ENCODE measurements around the gene BBX.

The BBX gene

GRCh38 chr3:107679921-107680320, 157.2 kb downstream of the BBX start:
- no peak overlapping the region for H3K4me3 ChIP-seq
- H3K36me3 ChIP-seq = no peaks in the 10 kb centered on the region
- H3K27me3 ChIP-seq = no peaks in the 10 kb centered on the region
- intact Hi-C loops (cut with DNase I; ENCODE audit: low total_unique reads) = no loop called here
- DNase-seq = no peak
- TF ChIP-seq CTCF (IDR thresholded peaks at IDR 0.05) = no peak
- H3K4me1 ChIP-seq = peaks cover 0 to 72% (median 28%) of the 10 kb centered on the region in 4 donors
- H3K27ac ChIP-seq = peak overlapping the region; percentile 42 to 55
- no peaks in the 10 kb centered on the region for H3K9me3 ChIP-seq

- H3K27ac ChIP-seq = peak overlapping the region in 1 of 2 donors; percentile 55
- intact Hi-C loops (cut with DNase I; ENCODE audit: low total_unique reads) = no loop called here
- peaks cover 0 to 66% (median 28%) of the 10 kb centered on the region in 4 donors for H3K4me1 ChIP-seq
- no peaks in the 10 kb centered on the region for H3K36me3 ChIP-seq
- TF ChIP-seq CTCF (IDR thresholded peaks at IDR 0.05) = no peak
- H3K27me3 ChIP-seq = no peaks in the 10 kb centered on the region
- no peak overlapping the region for H3K4me3 ChIP-seq
- no peaks in the 10 kb centered on the region for H3K9me3 ChIP-seq
- DNase-seq = no peak
Measured at GRCh38 chr3:107680698-107681097, 157.9 kb downstream of the BBX start.

GRCh38 chr3:107681396-107681795, 158.6 kb downstream of the BBX start:
- H3K27ac ChIP-seq = no peak overlapping the region
- intact Hi-C loops (cut with DNase I; ENCODE audit: low total_unique reads) = no loop called here

GRCh38 chr3:107682580-107682979, 159.8 kb downstream of the BBX start:
- H3K4me1 ChIP-seq = peaks cover 0 to 59% (median 28%) of the 10 kb centered on the region in 4 donors
- no peaks in the 10 kb centered on the region for H3K27me3 ChIP-seq
- H3K36me3 ChIP-seq = no peaks in the 10 kb centered on the region
- intact Hi-C loops (cut with DNase I; ENCODE audit: low total_unique reads) = no loop called here
- no peak for DNase-seq
- H3K27ac ChIP-seq = no peak overlapping the region
- TF ChIP-seq CTCF (IDR thresholded peaks at IDR 0.05) = no peak
- H3K4me3 ChIP-seq = no peak overlapping the region
- H3K9me3 ChIP-seq = no peaks in the 10 kb centered on the region

More at GRCh38 chr3:107681396-107681795, 158.6 kb downstream of the BBX start:
- TF ChIP-seq CTCF (IDR thresholded peaks at IDR 0.05) = no peak
- no peak overlapping the region for H3K4me3 ChIP-seq
- no peaks in the 10 kb centered on the region for H3K27me3 ChIP-seq
- DNase-seq = no peak
- no peaks in the 10 kb centered on the region for H3K36me3 ChIP-seq
- H3K4me1 ChIP-seq = peaks cover 0 to 66% (median 28%) of the 10 kb centered on the region in 4 donors
- no peaks in the 10 kb centered on the region for H3K9me3 ChIP-seq

DNA sequence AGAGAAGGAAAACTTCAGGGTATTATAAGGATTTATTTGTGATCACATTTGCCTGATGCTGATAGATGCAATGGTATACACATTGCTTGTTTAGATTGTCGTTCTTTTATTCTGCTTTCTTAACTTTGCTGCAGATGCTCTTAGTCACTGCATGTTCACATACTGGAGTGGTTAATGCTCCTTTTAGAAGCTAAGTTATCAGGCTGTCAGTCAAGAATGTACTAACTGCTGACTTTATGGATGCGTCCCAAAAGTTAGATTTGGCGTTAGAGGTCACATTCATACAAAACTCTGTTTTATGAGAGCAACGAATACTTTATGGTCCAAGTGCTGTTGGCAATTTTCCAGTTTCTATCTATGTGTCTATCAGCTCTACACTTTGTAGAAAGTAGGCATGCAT, 160.7 kb downstream of the BBX start:
- Histone ChIP-seq H3K27me3 (no peaks in the 10 kb centered on the region), H3K4me1 (peaks cover 0 to 59% (median 28%) of the 10 kb centered on the region in 4 donors), H3K36me3 (no peaks in the 10 kb centered on the region), H3K27ac (peak overlapping the region; percentile 20 to 25), H3K4me3 (no peak overlapping the region), H3K9me3 (no peaks in the 10 kb centered on the region)
- intact Hi-C loops (cut with DNase I; ENCODE audit: low total_unique reads) = no loop called here
- DNase-seq = no peak
- no peak for TF ChIP-seq CTCF (IDR thresholded peaks at IDR 0.05)

GRCh38 chr3:107684431-107684925, 161.7 kb downstream of the BBX start:
- H3K4me1 ChIP-seq = peaks cover 0 to 54% (median 28%) of the 10 kb centered on the region in 4 donors
- H3K27ac ChIP-seq = peak overlapping the region in 1 of 2 donors; percentile 20
- no peak for DNase-seq
- no peaks in the 10 kb centered on the region for H3K36me3 ChIP-seq
- no peaks in the 10 kb centered on the region for H3K27me3 ChIP-seq
- TF ChIP-seq CTCF (IDR thresholded peaks at IDR 0.05) = no peak
- H3K9me3 ChIP-seq = no peaks in the 10 kb centered on the region
- intact Hi-C loops (cut with DNase I; ENCODE audit: low total_unique reads) = no loop called here
- no peak overlapping the region for H3K4me3 ChIP-seq

Data from tibial artery (tissue), 4 donors.